Nephron (organoid): ENCODE data around the gene GCN1.

ENCODE experiments used
- H3K27ac Mint-ChIP-seq, 3 experiments: 2 replicates each; pipeline ENCODE4 v1.8.0; 2020; ENCODE audit warnings: mixed read lengths in 3 of 3, mild to moderate bottlenecking in 2 of 3, moderate library complexity in 1 of 3
- H3K27me3 Mint-ChIP-seq: 2 replicates; pipeline ENCODE4 v1.8.0; 2021; ENCODE audit warnings: low read depth, mild to moderate bottlenecking, moderate library complexity, mixed read lengths
- H3K36me3 Mint-ChIP-seq: 2 replicates; pipeline ENCODE4 v1.8.0; 2020; ENCODE audit warnings: low read depth, mixed read lengths
- H3K4me1 Mint-ChIP-seq: 2 replicates; pipeline ENCODE4 v1.8.0; 2020; ENCODE audit warnings: mixed read lengths
- H3K4me3 Mint-ChIP-seq, 3 experiments: 2 replicates each; pipeline ENCODE4 v1.8.0; 2020; ENCODE audit warnings: mild to moderate bottlenecking in 3 of 3, mixed read lengths in 3 of 3, moderate library complexity in 2 of 3
- H3K9me3 Mint-ChIP-seq: 2 replicates; pipeline ENCODE4 v1.8.0; 2020; ENCODE audit warnings: mixed read lengths
- TF ChIP-seq, protein P1 (sequence below), 3 experiments: fragments of 200-600 bp; sonication (generic); IDR thresholded peaks; one replicate each; pipeline ENCODE4 v1.5.0; 2021; ENCODE audit warnings: antibody characterized with exemption in 3 of 3; ENCODE audit not compliant: unreplicated experiment in 3 of 3

GCN1 gene

DNA sequence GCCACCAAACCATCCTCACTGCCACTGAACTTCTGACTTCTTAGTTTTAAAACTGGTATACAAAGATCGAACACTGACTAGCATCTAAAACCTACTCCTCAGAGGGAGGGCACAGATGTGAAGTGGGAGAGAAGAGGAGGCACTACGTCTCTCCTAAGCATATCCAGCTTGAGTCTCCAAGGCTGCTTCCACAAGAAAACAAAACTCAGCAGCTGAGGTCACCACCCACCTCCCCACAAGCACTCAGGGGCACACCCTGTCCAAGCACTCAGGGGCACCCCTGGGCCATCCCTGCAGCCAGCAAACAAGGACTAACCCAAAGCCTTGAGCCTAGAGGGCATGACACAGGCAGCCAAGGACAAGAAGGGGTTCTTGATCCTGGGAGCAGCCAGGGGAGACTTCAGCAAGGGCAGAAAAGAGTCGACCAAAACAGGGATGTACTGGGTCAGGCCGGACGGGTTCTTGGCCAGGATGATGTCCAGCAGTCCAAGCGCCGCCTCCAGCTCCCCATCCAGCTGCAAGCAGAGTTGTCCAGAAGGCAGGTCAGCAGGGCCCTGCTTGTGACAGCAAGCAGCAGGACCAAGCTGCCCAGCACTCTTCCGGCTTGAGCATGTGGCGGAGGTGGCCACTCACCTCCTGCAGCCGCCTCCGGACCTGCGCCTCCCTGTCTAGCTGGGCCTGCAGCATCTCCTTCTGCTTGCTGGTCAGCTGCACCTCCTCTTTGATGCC is 34.8 kb downstream of the GCN1 start:
- Mint-ChIP-seq H3K4me3 (no peak overlapping the region), H3K36me3 (peaks cover 79% of the 10 kb centered on the region), H3K9me3 (no peaks in the 10 kb centered on the region), H3K27me3 (no peaks in the 10 kb centered on the region), H3K27ac (no peak overlapping the region), H3K4me1 (no peaks in the 10 kb centered on the region)
- TF ChIP-seq, protein P1, sequence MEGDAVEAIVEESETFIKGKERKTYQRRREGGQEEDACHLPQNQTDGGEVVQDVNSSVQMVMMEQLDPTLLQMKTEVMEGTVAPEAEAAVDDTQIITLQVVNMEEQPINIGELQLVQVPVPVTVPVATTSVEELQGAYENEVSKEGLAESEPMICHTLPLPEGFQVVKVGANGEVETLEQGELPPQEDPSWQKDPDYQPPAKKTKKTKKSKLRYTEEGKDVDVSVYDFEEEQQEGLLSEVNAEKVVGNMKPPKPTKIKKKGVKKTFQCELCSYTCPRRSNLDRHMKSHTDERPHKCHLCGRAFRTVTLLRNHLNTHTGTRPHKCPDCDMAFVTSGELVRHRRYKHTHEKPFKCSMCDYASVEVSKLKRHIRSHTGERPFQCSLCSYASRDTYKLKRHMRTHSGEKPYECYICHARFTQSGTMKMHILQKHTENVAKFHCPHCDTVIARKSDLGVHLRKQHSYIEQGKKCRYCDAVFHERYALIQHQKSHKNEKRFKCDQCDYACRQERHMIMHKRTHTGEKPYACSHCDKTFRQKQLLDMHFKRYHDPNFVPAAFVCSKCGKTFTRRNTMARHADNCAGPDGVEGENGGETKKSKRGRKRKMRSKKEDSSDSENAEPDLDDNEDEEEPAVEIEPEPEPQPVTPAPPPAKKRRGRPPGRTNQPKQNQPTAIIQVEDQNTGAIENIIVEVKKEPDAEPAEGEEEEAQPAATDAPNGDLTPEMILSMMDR (IDR thresholded peaks at IDR 0.05; ENCODE audit: unreplicated experiment in 3 of 3) = no peak

DNA sequence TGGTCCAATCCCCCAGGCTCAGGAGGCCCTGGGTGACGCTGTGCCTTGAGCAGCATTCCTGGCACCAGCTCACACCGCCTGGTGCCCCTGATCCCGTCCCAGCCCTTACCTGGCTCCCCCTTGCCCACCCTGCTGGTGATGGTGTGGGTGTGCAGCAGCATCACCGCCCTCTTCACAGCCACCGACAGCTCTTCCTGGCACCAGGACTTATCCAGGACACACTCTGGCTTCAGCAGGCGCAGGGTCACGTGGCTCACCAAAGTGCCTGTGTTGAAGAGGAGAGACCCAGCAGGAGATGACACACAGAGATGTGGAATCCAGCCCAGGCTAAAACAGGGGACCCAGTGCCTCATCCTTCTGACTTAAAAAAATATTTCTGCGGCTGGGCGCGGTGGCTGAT is 36.2 kb downstream of the GCN1 start:
- Mint-ChIP-seq H3K27ac (no peak overlapping the region), H3K27me3 (no peaks in the 10 kb centered on the region), H3K4me1 (no peaks in the 10 kb centered on the region), H3K36me3 (peaks cover 80% of the 10 kb centered on the region), H3K4me3 (no peak overlapping the region), H3K9me3 (no peaks in the 10 kb centered on the region)
- TF ChIP-seq, protein P1 (IDR thresholded peaks at IDR 0.05; ENCODE audit: unreplicated experiment in 3 of 3) = no peak

DNA sequence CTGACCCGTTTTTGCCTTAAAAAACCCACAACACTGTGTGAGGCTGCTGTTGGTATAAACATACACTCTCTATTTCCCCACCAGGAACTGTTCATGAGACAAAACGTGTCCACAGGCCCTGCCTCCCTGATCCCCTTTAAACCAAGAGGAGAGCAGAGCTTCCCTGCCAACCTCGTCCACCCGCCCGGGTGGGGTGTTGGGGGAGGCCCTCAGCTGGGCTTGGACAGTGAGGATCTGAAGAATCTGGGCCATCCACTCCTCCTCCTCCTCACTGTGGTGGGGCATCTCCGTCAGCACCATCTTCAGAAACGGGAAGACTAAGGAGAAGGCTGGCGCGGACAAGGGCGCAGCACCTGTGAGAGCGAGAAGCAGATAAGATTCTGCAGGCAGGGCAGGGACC is 36.8 kb downstream of the GCN1 start:
- Mint-ChIP-seq H3K27me3 (no peaks in the 10 kb centered on the region), H3K36me3 (peaks cover 81% of the 10 kb centered on the region), H3K27ac (no peak overlapping the region), H3K9me3 (no peaks in the 10 kb centered on the region), H3K4me3 (no peak overlapping the region), H3K4me1 (no peaks in the 10 kb centered on the region)
- TF ChIP-seq, protein P1 (IDR thresholded peaks at IDR 0.05; ENCODE audit: unreplicated experiment in 3 of 3) = no peak

DNA sequence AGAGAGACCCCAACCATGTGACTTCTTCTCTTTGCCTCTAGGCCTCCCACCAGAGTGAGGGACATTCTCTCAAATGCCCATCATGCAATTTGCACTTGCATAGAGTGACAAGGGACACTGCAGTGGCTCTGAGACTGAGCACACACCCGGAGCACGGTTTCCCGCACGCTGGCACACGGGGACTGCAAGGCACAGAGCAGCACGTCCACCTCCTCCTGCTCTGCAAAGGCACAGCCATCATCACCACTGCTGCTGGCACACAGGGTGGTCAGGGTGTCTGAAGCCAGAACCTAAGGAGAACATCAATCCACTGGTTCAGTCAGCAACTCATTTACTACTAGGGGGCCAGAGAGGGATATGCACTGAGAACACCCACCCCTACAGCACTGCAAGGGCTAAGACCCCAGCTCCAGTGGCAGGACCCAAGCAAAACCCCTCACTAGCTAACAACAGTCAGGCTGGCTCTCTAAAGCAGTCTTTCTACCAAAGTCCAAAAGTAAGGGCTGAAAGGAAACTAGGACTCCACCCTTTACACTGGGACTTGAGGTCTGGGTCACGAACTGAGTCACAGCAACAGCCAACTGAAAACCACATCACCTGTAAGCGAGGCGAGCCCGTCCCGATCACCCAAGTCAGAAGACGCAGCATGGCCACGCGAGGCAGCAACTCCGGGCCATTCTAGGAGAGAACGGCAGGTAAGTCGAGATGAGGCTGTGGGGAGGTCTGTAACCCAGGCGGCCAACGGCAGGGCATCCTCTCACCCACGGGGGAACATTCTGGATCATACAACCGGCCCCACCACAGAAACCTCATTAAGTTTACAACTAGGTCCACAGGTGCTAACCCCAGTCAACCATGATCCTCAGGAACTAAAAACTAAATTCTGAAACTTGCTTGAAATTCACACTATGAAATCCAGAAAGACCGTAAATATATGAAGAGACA is 37.9 kb downstream of the GCN1 start:
- TF ChIP-seq, protein P1 (IDR thresholded peaks at IDR 0.05; ENCODE audit: unreplicated experiment in 3 of 3) = no peak

DNA sequence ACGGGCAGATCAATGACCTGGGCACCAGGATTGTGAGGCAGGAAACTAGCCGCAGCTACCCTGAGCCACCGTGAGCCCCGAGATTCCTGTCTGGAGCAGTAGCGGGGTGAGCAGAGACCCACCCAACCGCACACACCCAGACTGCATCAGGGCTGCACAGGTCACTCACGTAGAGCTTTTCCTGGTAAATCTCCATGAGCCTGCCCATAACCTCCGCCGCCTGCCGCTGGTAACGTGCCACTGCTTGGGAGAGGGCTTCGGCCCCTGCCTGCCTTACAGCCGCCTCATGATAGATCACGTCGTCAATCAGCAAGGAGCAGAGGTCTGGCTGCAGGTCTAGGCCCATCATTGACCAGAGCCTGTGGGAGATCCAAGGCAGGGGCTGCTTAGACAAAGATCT is 39.4 kb downstream of the GCN1 start:
- H3K4me3 Mint-ChIP-seq = no peak overlapping the region
- H3K27ac Mint-ChIP-seq = no peak overlapping the region
- TF ChIP-seq, protein P1 (IDR thresholded peaks at IDR 0.05; ENCODE audit: unreplicated experiment in 3 of 3) = no peak
- no peaks in the 10 kb centered on the region for H3K9me3 Mint-ChIP-seq
- no peaks in the 10 kb centered on the region for H3K27me3 Mint-ChIP-seq
- H3K4me1 Mint-ChIP-seq = no peaks in the 10 kb centered on the region
- H3K36me3 Mint-ChIP-seq = peaks cover 62% of the 10 kb centered on the region

More for the DNA sequence above, 37.9 kb downstream of the GCN1 start:
- H3K27me3 Mint-ChIP-seq = no peaks in the 10 kb centered on the region
- H3K4me3 Mint-ChIP-seq = no peak overlapping the region
- H3K27ac Mint-ChIP-seq = no peak overlapping the region
- no peaks in the 10 kb centered on the region for H3K9me3 Mint-ChIP-seq
- H3K4me1 Mint-ChIP-seq = no peaks in the 10 kb centered on the region
- peaks cover 74% of the 10 kb centered on the region for H3K36me3 Mint-ChIP-seq
